ENCODE data around the gene ARSJ.

ARSJ gene

DNA sequence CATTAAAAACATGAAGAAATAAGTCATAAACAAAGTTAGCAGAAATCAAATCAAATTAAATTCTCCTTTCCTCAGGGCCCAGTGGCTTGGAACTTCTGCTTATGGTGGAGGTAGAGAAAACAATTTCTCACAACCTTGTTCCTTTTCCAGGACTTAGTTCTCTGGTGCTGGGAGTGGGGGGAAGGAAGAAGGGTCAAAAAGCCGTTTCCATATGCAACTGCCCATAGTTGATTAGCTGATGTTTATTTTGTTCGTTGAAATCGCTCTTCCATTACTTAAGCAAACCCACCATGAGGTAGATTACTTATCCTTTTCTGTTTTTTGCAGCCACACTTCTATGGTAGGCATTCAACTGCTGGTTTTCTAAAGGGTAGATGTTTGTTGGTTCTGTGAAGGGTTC is 94.2 kb downstream of the ARSJ start:
- no peak for FAIRE-seq

DNA sequence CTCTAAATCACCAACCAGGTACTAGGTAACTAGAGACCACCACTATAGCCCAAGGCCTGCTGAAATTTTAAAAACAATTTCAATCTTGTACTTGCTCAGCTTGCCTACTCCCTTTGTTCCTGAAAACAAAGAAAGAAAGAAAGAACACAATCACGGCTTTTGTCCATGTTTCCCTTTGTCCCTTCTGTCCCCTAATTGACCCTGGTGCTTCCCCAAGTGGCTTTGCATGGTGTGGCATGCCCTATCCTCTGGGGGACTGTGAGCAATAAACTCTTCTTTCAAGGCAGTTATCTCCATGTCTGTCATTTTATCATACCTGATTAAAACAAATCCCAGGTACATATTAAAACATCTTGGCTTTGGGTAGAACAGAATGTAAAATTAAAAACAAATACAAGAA is 94.8 kb downstream of the ARSJ start:
- no peak for FAIRE-seq

DNA sequence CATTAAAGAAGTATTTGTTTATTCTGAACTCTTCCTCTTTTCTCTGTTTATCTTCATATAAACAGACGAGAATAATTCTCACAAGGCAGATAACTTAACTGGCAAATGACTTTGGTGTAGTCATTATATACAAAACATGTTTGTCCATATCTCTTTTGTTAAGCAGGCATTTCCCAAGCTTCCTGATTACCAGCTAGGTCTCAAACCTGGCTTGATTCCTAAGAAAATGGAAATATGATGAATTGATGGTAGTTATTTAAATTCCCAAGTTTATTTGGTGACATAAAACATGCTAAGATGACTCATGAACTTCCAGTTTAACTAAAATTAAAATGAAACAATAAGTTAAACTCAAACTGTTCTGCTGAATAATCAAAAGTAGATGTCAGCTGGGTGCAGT is 96.8 kb downstream of the ARSJ start:
- no peak for FAIRE-seq

DNA sequence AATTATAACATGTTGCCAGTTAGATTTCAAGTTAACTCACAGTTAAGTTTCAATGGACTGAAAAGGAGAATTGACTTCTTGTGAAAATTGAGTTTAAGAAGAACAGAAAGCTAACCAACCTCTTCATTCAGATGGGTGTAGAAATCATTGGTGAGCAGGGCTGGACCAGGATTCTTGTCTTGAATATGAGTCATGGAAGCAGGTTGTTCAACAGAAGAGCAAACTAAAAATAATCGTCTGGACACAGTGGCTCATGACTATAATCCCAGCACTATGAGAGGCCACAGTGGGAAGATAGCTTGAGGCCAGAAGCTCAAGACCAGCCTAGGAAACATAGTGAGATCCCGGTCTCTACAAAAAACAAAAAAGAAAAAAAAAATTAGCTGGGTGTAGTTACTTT is 98.2 kb downstream of the ARSJ start:
- no peak for FAIRE-seq

DNA sequence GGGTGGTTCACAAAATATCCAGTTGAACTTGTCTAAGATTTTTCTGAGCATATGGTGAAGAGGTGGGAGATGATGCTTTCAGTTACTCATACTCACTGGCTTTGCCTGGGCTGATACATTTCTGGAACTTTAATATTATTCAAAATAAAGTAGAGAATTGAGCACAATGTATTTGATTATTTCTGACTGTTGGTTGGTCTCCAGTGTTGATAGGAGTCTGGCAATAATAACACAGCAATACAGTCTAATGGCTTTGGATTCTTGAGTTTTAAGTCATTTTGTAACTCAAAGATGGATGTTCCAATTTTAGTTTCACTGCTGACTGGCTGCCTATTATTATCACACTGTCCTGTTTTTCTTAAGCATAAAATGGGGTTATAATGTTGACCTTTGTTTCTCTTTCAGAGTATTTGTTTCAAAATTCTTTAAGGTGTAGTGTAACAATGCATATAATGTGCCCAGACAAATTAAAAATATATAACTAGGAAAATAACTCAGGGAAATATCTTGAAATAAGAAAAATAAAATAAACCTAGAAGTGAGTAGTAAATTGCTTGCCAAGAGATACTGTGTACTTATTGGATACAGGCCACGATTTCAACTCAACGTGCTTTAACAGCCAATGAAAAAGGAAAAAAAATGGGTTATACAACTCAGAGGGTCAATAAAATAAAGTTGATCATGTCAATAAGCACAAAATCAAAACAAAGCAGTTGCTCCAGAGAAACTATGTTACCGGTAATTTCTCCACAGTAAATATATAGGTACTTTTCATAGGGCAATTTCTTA is 99.0 kb downstream of the ARSJ start:
- FAIRE-seq = no peak

DNA sequence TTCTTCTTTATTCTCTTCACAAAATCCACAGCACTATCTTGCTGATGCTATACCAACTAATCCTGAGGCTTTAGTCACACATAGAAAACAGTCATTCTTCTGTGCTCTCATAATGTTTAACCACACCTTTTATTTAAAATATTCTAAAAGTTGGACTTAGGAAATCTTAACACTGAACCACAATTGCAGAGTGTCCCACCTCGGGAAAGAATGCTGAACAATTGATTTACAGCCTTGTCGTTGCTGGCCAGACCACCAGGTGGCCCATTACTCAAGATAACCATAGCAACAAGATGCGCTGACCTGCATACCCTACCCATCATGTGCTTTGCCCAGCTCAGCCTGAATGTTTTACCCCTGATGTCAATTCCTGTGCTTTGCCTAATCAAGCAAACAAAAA is 100.8 kb downstream of the ARSJ start:
- FAIRE-seq = no peak

DNA sequence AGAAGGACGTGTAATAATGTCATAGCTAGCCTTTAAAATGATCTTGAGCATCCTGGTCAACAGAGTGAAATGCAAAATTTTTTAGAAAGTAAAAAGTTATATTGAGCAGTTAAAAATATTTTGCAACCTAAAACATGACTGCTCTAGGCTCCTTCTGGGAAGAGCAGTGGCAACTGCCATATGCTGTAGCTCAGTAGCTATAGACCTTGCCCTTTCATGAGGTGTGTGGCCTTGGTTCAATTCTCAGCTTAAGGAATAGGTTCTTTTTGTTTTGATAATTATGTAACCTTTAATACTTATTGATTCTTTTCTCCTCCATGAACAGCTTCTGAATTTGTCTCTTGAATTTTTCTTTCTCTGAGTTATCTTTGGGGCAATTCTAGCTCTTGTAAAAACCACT is 105.0 kb downstream of the ARSJ start:
- no peak for FAIRE-seq

DNA sequence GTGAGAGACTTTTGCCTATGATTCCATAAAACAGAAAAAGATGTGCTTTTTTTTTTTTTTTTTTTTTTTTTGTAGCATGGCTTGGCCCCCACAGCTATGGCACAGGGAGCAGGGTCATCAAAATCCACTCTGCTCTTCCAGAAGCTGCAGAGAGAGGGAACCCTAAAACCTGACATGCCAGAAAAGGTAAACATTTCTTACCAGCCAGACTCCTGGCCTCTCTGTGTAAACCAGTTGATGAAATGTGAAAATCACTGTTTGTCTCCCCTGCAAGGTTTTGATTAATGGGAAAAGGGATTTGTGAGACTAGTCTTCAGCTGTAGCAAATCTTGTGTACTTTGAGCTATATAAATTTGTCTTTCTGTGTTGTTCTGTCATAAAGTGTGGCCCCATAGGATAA is 105.9 kb downstream of the ARSJ start:
- FAIRE-seq = no peak

DNA sequence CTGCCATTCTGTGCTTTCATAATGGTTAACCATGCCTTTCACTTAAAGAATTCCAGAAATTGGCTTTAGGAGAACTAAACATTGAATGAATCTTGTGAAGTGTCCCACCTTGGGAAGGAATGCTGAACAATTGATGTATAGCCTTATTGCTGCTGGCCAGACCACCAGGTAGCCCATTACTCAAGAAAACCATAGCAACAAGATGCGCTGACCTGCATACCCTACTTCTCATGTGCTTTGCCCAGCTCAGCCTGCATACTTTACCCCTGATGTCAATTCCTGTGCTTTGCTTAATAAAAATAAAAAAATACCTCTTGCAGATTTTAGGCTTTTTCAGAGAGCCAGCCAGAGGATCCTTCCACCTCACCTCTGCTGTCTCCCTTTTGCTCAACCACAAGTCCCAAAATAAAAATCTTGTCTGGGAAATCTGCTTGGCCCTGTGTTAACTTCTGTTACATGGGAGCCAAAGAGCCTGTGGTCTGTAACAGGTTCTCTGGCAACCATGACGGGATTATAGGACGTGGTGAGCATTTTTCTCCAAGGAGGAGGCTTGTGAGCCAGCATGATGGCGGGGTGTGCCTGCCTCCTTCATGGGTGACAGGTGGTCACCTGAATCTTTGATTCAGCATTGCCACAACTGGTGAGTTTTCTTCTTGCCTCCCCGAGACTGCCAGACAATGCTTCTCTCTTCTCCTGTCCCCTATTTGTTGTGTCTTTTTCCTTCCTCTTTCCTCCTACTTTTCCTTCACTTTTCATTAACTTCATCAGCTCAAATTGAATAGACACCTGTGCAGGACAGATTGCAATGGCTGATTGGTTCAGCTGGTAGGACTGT is 106.8 kb downstream of the ARSJ start:
- no peak for FAIRE-seq

DNA sequence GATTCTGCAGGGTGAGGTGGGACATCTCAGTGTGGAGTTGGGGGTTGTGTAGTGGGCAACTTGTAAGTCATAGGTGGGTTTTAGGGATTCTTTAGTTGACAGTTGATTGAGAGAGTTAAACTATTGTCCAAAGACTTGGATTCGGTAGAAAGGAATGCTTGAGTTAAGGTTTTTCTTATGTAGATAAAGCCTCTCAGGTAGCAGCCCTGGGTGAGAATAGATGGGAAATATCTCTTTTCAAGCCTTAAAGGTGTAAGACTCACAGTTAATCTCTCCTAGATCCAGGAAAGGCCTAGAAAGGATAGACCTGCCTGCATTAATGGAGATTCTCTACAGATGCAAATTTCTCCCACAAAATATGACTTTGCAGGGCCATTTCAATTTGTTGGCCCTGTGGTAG is 108.4 kb downstream of the ARSJ start:
- no peak for FAIRE-seq

DNA sequence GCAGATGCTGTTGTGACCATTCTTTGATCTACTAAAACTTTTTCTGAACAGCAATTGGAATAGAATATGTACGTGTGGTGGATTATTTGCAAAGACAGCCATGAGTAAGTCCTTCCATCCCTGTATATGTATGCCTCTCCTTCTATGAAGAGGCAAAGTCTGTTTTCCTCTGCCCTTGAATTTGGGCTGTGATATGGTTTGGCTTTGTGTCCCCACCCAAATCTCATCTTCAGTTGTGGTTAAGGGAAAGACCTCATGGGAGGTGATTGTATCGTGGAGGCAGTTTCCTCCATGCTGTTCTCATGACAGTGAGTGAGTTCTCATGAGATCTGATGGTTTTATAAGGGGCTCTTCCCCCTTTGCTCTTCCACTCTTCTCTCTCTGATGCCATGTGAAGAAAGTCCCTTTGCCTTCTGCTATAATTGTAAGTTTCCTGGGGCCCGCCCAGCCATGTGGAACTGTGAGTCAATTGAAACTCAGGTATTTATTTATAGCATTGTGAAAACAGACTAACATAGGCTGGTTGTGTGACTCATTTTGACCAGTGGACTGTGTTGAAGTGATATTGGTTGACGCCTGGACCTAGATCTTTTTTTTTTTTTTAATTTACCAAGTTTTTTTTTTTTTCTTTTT is 109.6 kb downstream of the ARSJ start:
- FAIRE-seq = no peak

DNA sequence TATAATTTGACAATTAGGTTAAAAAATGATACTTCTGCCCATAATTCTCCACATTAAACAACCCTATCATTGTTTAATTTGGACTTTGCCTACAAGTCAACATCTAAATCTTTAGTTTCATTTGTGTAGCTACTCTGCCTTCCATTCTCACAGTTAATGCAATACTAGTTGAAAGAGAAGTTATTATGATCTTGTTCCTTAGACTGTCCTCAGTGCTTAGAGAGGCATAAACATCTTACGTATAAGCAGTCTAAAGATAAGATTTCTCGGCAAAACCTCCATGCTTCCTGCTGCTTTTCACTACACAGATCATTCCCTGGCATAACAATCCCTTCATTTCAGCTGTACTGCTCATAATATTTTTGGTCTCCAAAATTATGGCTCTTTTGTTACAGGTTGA is 112.8 kb downstream of the ARSJ start:
- FAIRE-seq = no peak

DNA sequence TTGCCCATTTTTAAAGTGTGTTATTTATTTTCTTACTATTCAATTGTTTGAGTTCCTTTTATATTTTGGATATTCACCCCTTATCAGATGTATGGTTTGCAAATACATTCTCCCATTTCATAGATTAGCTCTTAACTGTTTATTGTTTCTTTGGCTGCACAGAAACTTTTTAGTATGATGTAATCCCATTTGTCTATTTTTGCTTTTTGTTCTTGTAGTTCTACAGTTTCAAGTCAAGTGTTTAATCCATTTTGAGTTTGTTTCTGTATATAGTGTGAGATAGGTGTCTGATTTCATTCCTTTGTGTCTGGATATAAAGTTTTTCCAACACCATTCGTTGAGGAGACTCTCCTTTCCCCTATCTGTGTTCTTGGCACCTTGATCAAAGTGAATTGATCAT is 120.5 kb downstream of the ARSJ start:
- no peak for FAIRE-seq

DNA sequence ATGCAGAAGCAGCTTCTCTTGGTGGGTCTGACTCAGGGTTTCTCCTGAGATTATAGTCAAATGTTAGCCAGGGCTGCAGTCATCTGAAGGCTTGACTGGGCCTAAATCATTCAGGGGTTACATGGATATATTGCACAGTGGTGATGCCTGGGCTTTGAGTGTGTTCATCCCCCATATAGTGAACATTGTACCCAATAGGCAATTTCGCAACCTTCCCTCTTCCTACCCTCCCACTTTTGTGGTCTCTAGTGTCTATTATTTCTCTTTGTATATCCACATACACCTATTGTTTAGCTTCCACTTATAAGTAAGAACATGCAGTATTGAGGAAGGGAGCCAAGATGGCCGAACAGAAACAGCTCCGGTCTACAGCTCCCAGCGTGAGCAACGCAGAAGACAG is 127.6 kb downstream of the ARSJ start:
- FAIRE-seq = no peak

Measured in TTC549 (cell line).